Ovary (tissue), 9 donors: ENCODE measurements around the gene BUD23. TPM values are rescaled to one million over a fixed set of nuclear protein-coding genes. Genes with fewer than 3 reads are reported as not detected.

Experiments used
- DNase-seq, 5 donors: peaks; one replicate each; pipeline ENCODE4 v3.0.0-alpha.2; 2019 to 2020
- H3K27ac ChIP-seq, 2 donors: fragments of 200-600 bp; one replicate each; pipeline versions ENCODE4 v1.5.1 to v1.8.0; 2019 to 2022
- H3K27me3 ChIP-seq: fragments of 200-600 bp; one replicate; pipeline ENCODE4 v1.8.0; 2022
- H3K36me3 ChIP-seq: fragments of 200-600 bp; sonication (generic); one replicate; pipeline ENCODE4 v1.5.1; 2019
- H3K4me1 ChIP-seq: one replicate; pipeline ENCODE4 v1.8.1; 2013; ENCODE audit warnings: mild to moderate bottlenecking, moderate library complexity; ENCODE audit not compliant: insufficient read depth
- H3K4me3 ChIP-seq: fragments of 200-600 bp; sonication (generic); one replicate; pipeline ENCODE4 v1.5.1; 2017
- H3K9me3 ChIP-seq, 2 donors: fragments of 200-600 bp in 1 of 2; sonication (generic) in 1 of 2; one replicate each; pipeline versions ENCODE4 v1.5.1 to v1.8.1; 2013 to 2019; ENCODE audit warnings: mild to moderate bottlenecking in 1 of 2, moderate library complexity in 1 of 2
- EP300 ChIP-seq: sonication (generic); formaldehyde crosslinking; IDR thresholded peaks from one replicate; pipeline ENCODE4 v1.6.1; 2017; ENCODE audit warnings: antibody characterized with exemption
- POLR2A ChIP-seq: fragments of 450-650 bp; IDR thresholded peaks from one replicate; pipeline ENCODE4 v1.6.1; 2017; ENCODE audit warnings: antibody characterized with exemption, mild to moderate bottlenecking, moderate library complexity
- WGBS, 3 donors: extraction: QIAGEN DNeasy Blood & Tissue Kit in 1 of 3; methylation state at CpG; one replicate each; pipeline versions ENCODE4 v1.1.5 to v1.1.7; 2013 to 2017; 5-methylcytosine and 5-hydroxymethylcytosine counted together
- intact Hi-C, 4 donors: fragments of 100-400 bp; cut with DNase I; formaldehyde crosslinking; loops; one replicate each; pipeline versions ENCODE4 v1.11.0 to v1.15.1; 2022 to 2023
- polyA plus RNA-seq, 2 donors: library from polyadenylated mRNA; stranded (reverse); fragments of 200-250 nt in 1 of 2; fragments of 350-450 nt in 1 of 2; fragmentation: Illumina TruSeq in 1 of 2; extraction: RNeasy Lipid Tissue Mini Kit (QIAGEN cat#74804) in 1 of 2; gene quantifications; one replicate each; pipeline ENCODE4 v1.2.3, GENCODE V29; 2013 to 2014
- total RNA-seq, 7 donors: library from RNA; depleted of rRNA in 2 of 7; stranded (reverse); fragments of >200 nt in 2 of 7; fragmentation: NEBNext Ultra II Directional in 3 of 7; extraction: Animal tissue kit (Norgen Biotek cat#: 25700) in 3 of 7; gene quantifications; one replicate each; pipeline versions ENCODE4 v1.1.0 to v1.2.4, GENCODE V29; 2016 to 2023
- TF ChIP-seq, protein P1 (sequence below), 3 donors: fragments of 450-650 bp in 2 of 3; fragments of 200-600 bp in 1 of 3; IDR thresholded peaks; one replicate each; pipeline versions ENCODE4 v1.5.1 to v1.8.0; 2016 to 2022; ENCODE audit warnings: antibody characterized with exemption in 3 of 3, mild to moderate bottlenecking in 1 of 3
- donor health status: DM: no; HTN: no; CAD: no; lungs with moderate emphysema.
- donor health status: DM: no; HTN: no; CAD: no.
- donor health status: Bipolar disorder and iron deficiency.
- donor health status: DM: yes; HTN: yes; CAD: no.
- donor health status: DM: no; HTN: no; CAD: no.
- donor health status: DM: yes; HTN: yes; CAD: no.

The BUD23 gene
- total and polyA plus RNA-seq, 9 donors: 19.8 to 62.9 (median 52.3) TPM

DNA sequence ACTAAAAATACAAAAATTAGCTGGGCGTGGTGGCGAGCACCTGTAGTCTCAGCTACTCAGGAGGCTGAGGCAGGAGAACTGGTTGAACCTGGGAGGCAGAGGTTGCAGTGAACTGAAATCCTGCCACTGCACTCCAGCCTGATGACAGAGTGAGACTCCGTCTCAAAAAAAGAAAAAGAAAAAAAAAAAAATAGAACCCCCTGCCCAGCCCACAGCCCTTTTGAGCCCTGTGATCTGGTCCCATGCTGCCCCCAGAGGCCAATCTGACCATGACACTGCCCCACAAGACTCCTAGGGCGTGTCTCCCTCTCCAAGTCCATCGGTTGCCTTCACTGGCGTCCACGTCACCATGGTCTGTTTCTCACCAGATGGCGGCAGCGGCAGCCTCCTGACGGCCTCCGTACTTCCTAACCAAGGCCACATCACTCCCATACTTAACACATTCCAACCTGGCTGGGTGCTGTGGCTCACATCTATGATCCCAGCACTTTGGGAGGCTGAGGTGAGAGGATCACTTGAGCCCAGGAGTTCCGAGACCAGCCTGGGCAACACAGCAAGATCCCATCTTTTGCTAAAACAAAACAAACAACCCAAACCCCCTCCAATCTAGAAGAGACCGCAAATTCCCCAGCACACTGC lies 18.1 kb downstream of the BUD23 start:
- TF ChIP-seq POLR2A (no peak), EP300 (no peak)
- TF ChIP-seq, protein P1, sequence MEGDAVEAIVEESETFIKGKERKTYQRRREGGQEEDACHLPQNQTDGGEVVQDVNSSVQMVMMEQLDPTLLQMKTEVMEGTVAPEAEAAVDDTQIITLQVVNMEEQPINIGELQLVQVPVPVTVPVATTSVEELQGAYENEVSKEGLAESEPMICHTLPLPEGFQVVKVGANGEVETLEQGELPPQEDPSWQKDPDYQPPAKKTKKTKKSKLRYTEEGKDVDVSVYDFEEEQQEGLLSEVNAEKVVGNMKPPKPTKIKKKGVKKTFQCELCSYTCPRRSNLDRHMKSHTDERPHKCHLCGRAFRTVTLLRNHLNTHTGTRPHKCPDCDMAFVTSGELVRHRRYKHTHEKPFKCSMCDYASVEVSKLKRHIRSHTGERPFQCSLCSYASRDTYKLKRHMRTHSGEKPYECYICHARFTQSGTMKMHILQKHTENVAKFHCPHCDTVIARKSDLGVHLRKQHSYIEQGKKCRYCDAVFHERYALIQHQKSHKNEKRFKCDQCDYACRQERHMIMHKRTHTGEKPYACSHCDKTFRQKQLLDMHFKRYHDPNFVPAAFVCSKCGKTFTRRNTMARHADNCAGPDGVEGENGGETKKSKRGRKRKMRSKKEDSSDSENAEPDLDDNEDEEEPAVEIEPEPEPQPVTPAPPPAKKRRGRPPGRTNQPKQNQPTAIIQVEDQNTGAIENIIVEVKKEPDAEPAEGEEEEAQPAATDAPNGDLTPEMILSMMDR (IDR thresholded peaks at IDR 0.05): no peak
- WGBS, 3 donors: 56 to 64% (median 60%) methylated on average over 13 of the region's 13 CpGs
- H3K27ac ChIP-seq: no peak overlapping the region
- no peaks in the 10 kb centered on the region for H3K36me3 ChIP-seq
- H3K9me3 ChIP-seq: no peaks in the 10 kb centered on the region
- no peaks in the 10 kb centered on the region for H3K27me3 ChIP-seq
- DNase-seq: peak in 2 of 5 donors; percentile 40 to 62
- intact Hi-C loops: no loop called here
- H3K4me3 ChIP-seq: no peak overlapping the region
- peaks cover 12% of the 10 kb centered on the region for H3K4me1 ChIP-seq

DNA sequence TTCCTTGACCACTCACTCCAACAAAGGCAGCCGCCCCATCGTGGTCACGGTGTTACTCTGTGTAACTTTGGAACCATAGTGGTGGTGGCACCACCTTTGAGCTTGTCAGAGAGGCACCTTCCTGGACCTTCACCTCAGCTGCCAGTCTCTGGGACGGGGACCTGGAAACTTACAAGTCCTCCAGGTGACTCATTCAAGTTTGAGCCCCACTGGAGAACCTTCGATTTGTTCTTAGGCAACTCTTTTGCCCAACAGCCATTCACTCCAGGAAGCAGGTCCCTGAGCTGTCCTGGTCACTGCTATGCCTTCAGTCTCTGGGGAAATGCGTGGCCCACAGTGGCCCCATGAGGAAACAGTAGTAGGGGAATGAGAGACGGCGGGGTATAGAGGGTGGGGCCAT lies 18.8 kb downstream of the BUD23 start:
- Histone ChIP-seq H3K4me3 (no peak overlapping the region), H3K27me3 (no peaks in the 10 kb centered on the region), H3K36me3 (no peaks in the 10 kb centered on the region), H3K27ac (no peak overlapping the region), H3K4me1 (peaks cover 12% of the 10 kb centered on the region), H3K9me3 (no peaks in the 10 kb centered on the region)
- TF ChIP-seq EP300 (no peak), POLR2A (no peak)
- TF ChIP-seq, protein P1 (IDR thresholded peaks at IDR 0.05): no peak
- DNase-seq: no peak
- 77 to 86% (median 82%) methylated on average over 8 of the region's 8 CpGs for WGBS, 3 donors
- intact Hi-C loops: no loop called here

DNA sequence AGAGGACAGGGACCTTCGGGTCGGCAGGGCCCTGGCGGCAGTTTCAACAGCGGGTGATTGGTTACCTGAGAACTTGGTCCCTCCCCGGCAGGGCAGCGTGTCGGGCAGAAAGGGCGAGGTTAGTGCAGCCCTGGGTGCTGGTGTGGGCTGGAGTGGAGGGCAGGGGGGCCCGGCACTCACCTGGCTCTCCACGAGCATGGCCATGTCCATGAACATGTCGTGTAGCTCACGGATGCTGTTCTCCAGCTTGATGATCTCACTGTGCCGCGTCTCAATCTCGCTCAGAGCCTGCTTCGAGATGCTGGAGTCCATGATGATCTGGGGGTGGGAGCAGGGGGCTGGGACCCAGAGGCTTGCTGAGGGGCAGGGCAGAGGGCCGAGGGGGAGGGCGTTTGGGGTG lies 19.3 kb downstream of the BUD23 start:
- no peak for DNase-seq
- 89 to 91% (median 90%) methylated on average over 18 of the region's 18 CpGs for WGBS, 3 donors

DNA sequence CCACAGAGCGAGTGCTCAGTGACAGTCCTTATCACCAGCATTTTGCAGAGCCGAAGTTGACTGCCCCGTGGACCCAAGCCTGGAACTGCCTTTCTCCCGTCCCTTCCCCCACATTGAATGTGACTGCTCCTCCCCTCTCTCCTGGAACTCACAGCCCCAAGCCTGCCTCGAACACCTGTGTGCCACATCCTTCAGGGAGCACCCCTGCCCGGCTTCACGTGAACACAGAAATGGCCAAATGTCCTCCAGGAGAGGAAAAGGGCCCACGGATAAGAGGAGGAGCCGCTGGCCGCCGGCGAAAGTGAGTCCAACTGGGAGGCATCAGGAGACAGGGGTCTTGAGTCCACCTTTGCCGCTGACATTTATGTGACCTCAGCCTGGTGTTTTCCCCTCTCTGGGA lies 19.8 kb downstream of the BUD23 start:
- Histone ChIP-seq H3K36me3 (no peaks in the 10 kb centered on the region), H3K9me3 (no peaks in the 10 kb centered on the region), H3K4me1 (peaks cover 12% of the 10 kb centered on the region), H3K27me3 (no peaks in the 10 kb centered on the region), H3K4me3 (peak overlapping the region; percentile 28), H3K27ac (peak overlapping the region in 1 of 2 donors; percentile 64)
- DNase-seq: peak in 1 of 5 donors; percentile 50
- intact Hi-C loops: no loop called here
- TF ChIP-seq, protein P1 (IDR thresholded peaks at IDR 0.05): no peak
- no peak for TF ChIP-seq EP300
- no peak for TF ChIP-seq POLR2A
- WGBS, 3 donors: 61 to 71% (median 67%) methylated on average over 13 of the region's 13 CpGs

More for the DNA sequence above, 19.3 kb downstream of the BUD23 start:
- no peak overlapping the region for H3K4me3 ChIP-seq
- H3K9me3 ChIP-seq: no peaks in the 10 kb centered on the region
- H3K27me3 ChIP-seq: no peaks in the 10 kb centered on the region
- H3K4me1 ChIP-seq: peaks cover 12% of the 10 kb centered on the region
- no peak overlapping the region for H3K27ac ChIP-seq
- no peaks in the 10 kb centered on the region for H3K36me3 ChIP-seq
- intact Hi-C loops: no loop called here
- TF ChIP-seq EP300 (no peak), POLR2A (no peak)
